Loucy (cell line): ENCODE results near the gene CACNA1I.

ENCODE experiments used
- H2AFZ ChIP-seq: fragments of 200-600 bp; sonication (generic); 2 replicates; pipeline ENCODE4 v1.6.0; 2016; ENCODE audit warnings: antibody characterized with exemption, mild to moderate bottlenecking, low read length, moderate library complexity
- H3F3A ChIP-seq: fragments of 200-600 bp; 2 replicates; pipeline ENCODE4 v1.6.0; 2016; ENCODE audit warnings: antibody characterized with exemption, low read depth, mild to moderate bottlenecking
- H3K27me3 ChIP-seq: fragments of 200-600 bp; sonication (generic); 2 replicates; pipeline ENCODE4 v1.6.1; 2014; ENCODE audit warnings: low read length, mild to moderate bottlenecking; ENCODE audit not compliant: insufficient read depth, poor library complexity, severe bottlenecking
- H3K36me3 ChIP-seq: fragments of 200-600 bp; sonication (generic); 2 replicates; pipeline ENCODE4 v1.6.1; 2016; ENCODE audit warnings: low read length; ENCODE audit not compliant: insufficient read depth
- H3K4me1 ChIP-seq: fragments of 200-600 bp; sonication (generic); 2 replicates; pipeline ENCODE4 v1.5.1; 2014; ENCODE audit warnings: low read length, mild to moderate bottlenecking; ENCODE audit not compliant: insufficient read depth, poor library complexity, severe bottlenecking
- H3K4me2 ChIP-seq: fragments of 200-600 bp; sonication (generic); 2 replicates; pipeline ENCODE4 v1.6.0; 2014; ENCODE audit warnings: antibody characterized with exemption, low read length, low read depth, mild to moderate bottlenecking; ENCODE audit not compliant: poor library complexity, severe bottlenecking
- H3K4me3 ChIP-seq: fragments of 200-600 bp; sonication (generic); 2 replicates; pipeline ENCODE4 v1.5.1; 2014; ENCODE audit warnings: low read length, mild to moderate bottlenecking, mixed read lengths; ENCODE audit not compliant: poor library complexity, severe bottlenecking
- H3K79me2 ChIP-seq: fragments of 200-600 bp; sonication (generic); 2 replicates; pipeline ENCODE4 v1.6.1; 2014; ENCODE audit warnings: low read length; ENCODE audit not compliant: insufficient read depth
- H3K9ac ChIP-seq: fragments of 200-600 bp; sonication (generic); 2 replicates; pipeline ENCODE4 v1.6.0; 2014; ENCODE audit warnings: mild to moderate bottlenecking, low read depth, low read length, moderate library complexity; ENCODE audit not compliant: poor library complexity, severe bottlenecking
- H3K9me2 ChIP-seq: fragments of 200-600 bp; sonication (generic); replicated peaks from 2 replicates; pipeline ENCODE4 v1.6.1; 2016; ENCODE audit warnings: low read depth, low read length, mixed read lengths
- H3K9me3 ChIP-seq: fragments of 200-600 bp; sonication (generic); 2 replicates; pipeline ENCODE4 v1.6.1; 2014; ENCODE audit warnings: mild to moderate bottlenecking, antibody characterized with exemption, low read length, low read depth; ENCODE audit not compliant: insufficient read depth
- H4K20me1 ChIP-seq: fragments of 200-600 bp; sonication (generic); 2 replicates; pipeline ENCODE4 v1.6.0; 2014; ENCODE audit warnings: antibody characterized with exemption, low read length, mild to moderate bottlenecking; ENCODE audit not compliant: insufficient read depth, poor library complexity, severe bottlenecking
- CTCF ChIP-seq: fragments of 200-600 bp; sonication (generic); conservative IDR thresholded peaks from 2 replicates; pipeline ENCODE4 v1.5.1; 2014; ENCODE audit warnings: mild to moderate bottlenecking, antibody characterized with exemption, low read length
- EZH2phosphoT487 ChIP-seq: fragments of 200-600 bp; IDR thresholded peaks from 2 replicates; pipeline ENCODE4 v1.6.1; 2018; ENCODE audit warnings: antibody characterized with exemption, mild to moderate bottlenecking, moderate library complexity, borderline replicate concordance

Gene CACNA1I

GRCh38 chr22:39727541-39727940 is 157.0 kb downstream of the CACNA1I start:
- Histone ChIP-seq H2AFZ (no peak overlapping the region), H3K79me2 (no peaks in the 10 kb centered on the region), H4K20me1 (no peaks in the 10 kb centered on the region), H3K27me3 (no peaks in the 10 kb centered on the region), H3K4me3 (no peak overlapping the region), H3K9ac (no peak overlapping the region), H3K4me2 (no peak overlapping the region), H3K9me2 (no peaks in the 10 kb centered on the region), H3K36me3 (no peaks in the 10 kb centered on the region), H3K9me3 (no peaks in the 10 kb centered on the region), H3K4me1 (no peaks in the 10 kb centered on the region), H3F3A (no peaks in the 10 kb centered on the region)
- TF ChIP-seq CTCF: no peak
- TF ChIP-seq EZH2phosphoT487: no peak

- no peak for TF ChIP-seq EZH2phosphoT487
- no peak for TF ChIP-seq CTCF
- H4K20me1 ChIP-seq: no peaks in the 10 kb centered on the region
- no peaks in the 10 kb centered on the region for H3F3A ChIP-seq
- no peaks in the 10 kb centered on the region for H3K4me1 ChIP-seq
- no peak overlapping the region for H3K9ac ChIP-seq
- H3K27me3 ChIP-seq: no peaks in the 10 kb centered on the region
- no peaks in the 10 kb centered on the region for H3K36me3 ChIP-seq
- no peak overlapping the region for H3K4me3 ChIP-seq
- no peaks in the 10 kb centered on the region for H3K9me2 ChIP-seq
- no peak overlapping the region for H3K4me2 ChIP-seq
- no peak overlapping the region for H2AFZ ChIP-seq
- no peaks in the 10 kb centered on the region for H3K9me3 ChIP-seq
- no peaks in the 10 kb centered on the region for H3K79me2 ChIP-seq
These were observed 157.8 kb downstream of the CACNA1I start for GRCh38 chr22:39728236-39728860.

DNA sequence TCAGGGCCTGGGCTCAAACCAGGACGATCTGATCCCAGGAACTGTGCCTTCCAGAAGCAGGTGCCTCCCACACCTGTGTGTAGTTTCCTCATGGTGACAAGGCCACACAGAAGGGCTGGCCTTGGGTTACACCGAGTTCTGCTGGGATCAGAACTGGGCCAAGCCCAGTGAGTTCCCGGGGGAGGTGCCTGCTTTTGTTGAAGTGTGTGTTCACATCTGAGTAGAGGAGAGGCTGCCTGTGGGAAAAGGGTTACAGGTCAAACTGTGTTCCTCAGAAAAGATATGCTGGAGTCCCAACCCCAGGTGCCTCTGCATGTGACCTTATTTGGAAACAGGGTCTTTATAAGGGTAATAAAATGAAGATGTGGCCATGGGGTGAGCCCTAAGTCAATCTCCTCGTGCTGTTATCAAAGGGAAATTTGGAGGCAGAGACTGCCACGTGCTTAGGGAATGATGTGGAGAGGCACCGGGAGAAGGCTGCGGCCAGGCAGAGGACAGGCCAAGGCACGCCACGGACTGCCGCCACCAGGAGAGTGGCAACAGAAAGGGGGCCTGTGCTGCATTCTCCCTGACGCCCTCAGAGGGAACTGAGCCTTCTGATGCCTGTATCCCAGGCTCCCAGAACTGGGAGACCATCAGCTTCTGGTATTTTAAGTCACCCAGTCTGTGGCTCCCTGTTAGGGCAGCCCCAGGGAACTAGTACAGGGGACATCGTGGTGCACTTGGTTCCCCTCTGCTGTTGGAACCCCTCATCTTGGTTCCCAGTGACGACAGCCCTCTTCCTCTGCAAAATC is 158.8 kb downstream of the CACNA1I start:
- H3K9ac ChIP-seq: no peak overlapping the region
- TF ChIP-seq EZH2phosphoT487: no peak
- TF ChIP-seq CTCF: no peak

More for the DNA sequence above, 158.8 kb downstream of the CACNA1I start:
- Histone ChIP-seq H3K79me2 (no peaks in the 10 kb centered on the region), H3K9me3 (no peaks in the 10 kb centered on the region), H3K4me3 (no peak overlapping the region), H3K4me2 (no peak overlapping the region), H3K36me3 (no peaks in the 10 kb centered on the region), H3K9me2 (no peaks in the 10 kb centered on the region), H2AFZ (no peak overlapping the region), H3F3A (no peaks in the 10 kb centered on the region), H4K20me1 (no peaks in the 10 kb centered on the region), H3K4me1 (no peaks in the 10 kb centered on the region), H3K27me3 (no peaks in the 10 kb centered on the region)
